ENCODE measurements around the gene PRCD. TPM values are rescaled to one million over a fixed set of nuclear protein-coding genes. Genes with fewer than 3 reads are reported as not detected.

PRCD gene
- total RNA-seq, 4 donors from 2014 or later: 0.73 to 2.5 (median 1.4) TPM; not detected in 1

DNA sequence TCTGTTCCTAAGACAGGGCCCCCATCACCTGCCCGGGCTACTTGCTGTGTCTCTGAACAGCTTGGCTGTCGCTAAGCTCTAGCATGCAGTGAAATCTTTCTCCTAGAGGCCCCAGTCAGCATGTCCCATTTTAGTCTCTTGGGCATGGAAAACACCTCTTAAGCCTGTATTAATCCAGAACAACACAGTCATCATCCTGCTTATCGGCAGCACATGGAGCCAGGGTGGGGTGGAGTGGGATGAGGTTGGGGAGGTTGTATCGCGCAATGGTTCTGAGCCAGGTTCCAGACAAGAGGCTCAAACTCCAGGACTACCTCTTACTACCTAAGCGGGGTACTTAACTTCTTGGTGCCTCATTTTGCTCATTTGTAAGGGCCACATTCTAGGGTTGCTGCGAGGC lies 38.0 kb downstream of the PRCD start:
- H3K9me3 ChIP-seq: no peaks in the 10 kb centered on the region
- no peak for DNase-seq
- peaks cover 0 to 22% (median 3%) of the 10 kb centered on the region in 3 donors for H3K36me3 ChIP-seq
- no peak for TF ChIP-seq POLR2A (IDR thresholded peaks at IDR 0.05)
- TF ChIP-seq, protein P1, sequence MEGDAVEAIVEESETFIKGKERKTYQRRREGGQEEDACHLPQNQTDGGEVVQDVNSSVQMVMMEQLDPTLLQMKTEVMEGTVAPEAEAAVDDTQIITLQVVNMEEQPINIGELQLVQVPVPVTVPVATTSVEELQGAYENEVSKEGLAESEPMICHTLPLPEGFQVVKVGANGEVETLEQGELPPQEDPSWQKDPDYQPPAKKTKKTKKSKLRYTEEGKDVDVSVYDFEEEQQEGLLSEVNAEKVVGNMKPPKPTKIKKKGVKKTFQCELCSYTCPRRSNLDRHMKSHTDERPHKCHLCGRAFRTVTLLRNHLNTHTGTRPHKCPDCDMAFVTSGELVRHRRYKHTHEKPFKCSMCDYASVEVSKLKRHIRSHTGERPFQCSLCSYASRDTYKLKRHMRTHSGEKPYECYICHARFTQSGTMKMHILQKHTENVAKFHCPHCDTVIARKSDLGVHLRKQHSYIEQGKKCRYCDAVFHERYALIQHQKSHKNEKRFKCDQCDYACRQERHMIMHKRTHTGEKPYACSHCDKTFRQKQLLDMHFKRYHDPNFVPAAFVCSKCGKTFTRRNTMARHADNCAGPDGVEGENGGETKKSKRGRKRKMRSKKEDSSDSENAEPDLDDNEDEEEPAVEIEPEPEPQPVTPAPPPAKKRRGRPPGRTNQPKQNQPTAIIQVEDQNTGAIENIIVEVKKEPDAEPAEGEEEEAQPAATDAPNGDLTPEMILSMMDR (IDR thresholded peaks at IDR 0.05): no peak
- H3K4me1 ChIP-seq: peaks cover 0 to 51% (median 4%) of the 10 kb centered on the region in 3 donors
- intact Hi-C loops (cut with DNase I): no loop called here
- H3K27ac ChIP-seq: peak overlapping the region in 1 of 4 donors; percentile 52
- H3K4me3 ChIP-seq: no peak overlapping the region
- no peaks in the 10 kb centered on the region for H3K27me3 ChIP-seq
- 85 to 86% methylated on average over 6 to 7 of the region's 7 CpGs for WGBS, 2 donors

DNA sequence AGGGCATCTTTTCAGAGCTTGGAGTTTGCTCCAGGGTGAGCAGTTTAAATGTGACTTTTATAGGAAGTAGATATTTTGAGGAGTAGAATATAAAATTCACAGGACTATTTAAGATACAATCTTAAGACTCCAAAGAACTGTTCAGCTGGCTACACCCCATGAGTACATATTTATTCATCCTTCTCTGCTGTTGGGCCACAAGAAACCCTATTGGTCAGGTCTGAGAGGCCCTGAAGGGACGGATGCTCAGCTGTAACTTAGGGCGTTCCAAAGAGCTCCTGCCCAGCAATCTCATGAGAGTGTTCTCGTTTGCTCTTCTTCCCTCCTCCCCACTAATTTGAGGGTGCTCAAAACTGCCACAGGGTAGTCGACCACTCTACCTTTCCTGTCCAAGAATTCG lies 38.5 kb downstream of the PRCD start:
- DNase-seq: no peak
- WGBS, 2 donors: 56 to 100% methylated on average over 3 to 5 of the region's 5 CpGs
- no peaks in the 10 kb centered on the region for H3K27me3 ChIP-seq

GRCh38 chr17:76579281-76579680 lies 39.4 kb downstream of the PRCD start:
- Histone ChIP-seq H3K4me3 (no peak overlapping the region), H3K9me3 (no peaks in the 10 kb centered on the region), H3K36me3 (peaks cover 0 to 9% (median 0%) of the 10 kb centered on the region in 3 donors), H3K27ac (no peak overlapping the region), H3K27me3 (no peaks in the 10 kb centered on the region), H3K4me1 (peaks cover 2 to 65% (median 4%) of the 10 kb centered on the region in 3 donors)
- TF ChIP-seq POLR2A (IDR thresholded peaks at IDR 0.05): no peak
- TF ChIP-seq, protein P1 (IDR thresholded peaks at IDR 0.05): no peak
- 56 to 93% methylated on average over 2 of the region's 2 CpGs for WGBS, 2 donors
- intact Hi-C loops (cut with DNase I): no loop called here
- DNase-seq: no peak

More for the DNA sequence above, 38.5 kb downstream of the PRCD start:
- TF ChIP-seq POLR2A (IDR thresholded peaks at IDR 0.05): no peak
- TF ChIP-seq, protein P1 (IDR thresholded peaks at IDR 0.05): no peak
- H3K4me3 ChIP-seq: no peak overlapping the region
- intact Hi-C loops (cut with DNase I): no loop called here
- H3K27ac ChIP-seq: peak overlapping the region in 1 of 4 donors; percentile 52
- no peaks in the 10 kb centered on the region for H3K9me3 ChIP-seq
- peaks cover 0 to 56% (median 4%) of the 10 kb centered on the region in 3 donors for H3K4me1 ChIP-seq
- H3K36me3 ChIP-seq: peaks cover 0 to 17% (median 0%) of the 10 kb centered on the region in 3 donors

- H3K9me3 ChIP-seq: no peaks in the 10 kb centered on the region
- H3K36me3 ChIP-seq: no peaks in the 10 kb centered on the region
- H3K4me1 ChIP-seq: peaks cover 13 to 87% (median 14%) of the 10 kb centered on the region in 3 donors
- peak overlapping the region; percentile 18 to 92 (median 75) for H3K27ac ChIP-seq
- H3K4me3 ChIP-seq: peak overlapping the region in 1 of 4 donors; percentile 11
- intact Hi-C loops (cut with DNase I): no loop called here
- no peak for DNase-seq
- TF ChIP-seq POLR2A (IDR thresholded peaks at IDR 0.05): peak in 1 of 4 donors; percentile 43
- TF ChIP-seq, protein P1 (IDR thresholded peaks at IDR 0.05): no peak
- H3K27me3 ChIP-seq: peaks cover 0 to 16% (median 0%) of the 10 kb centered on the region in 4 donors
- WGBS, 2 donors: 55 to 62% methylated on average over 4 to 5 of the region's 5 CpGs
Observed at GRCh38 chr17:76581515-76581914, 41.7 kb downstream of the PRCD start.

DNA sequence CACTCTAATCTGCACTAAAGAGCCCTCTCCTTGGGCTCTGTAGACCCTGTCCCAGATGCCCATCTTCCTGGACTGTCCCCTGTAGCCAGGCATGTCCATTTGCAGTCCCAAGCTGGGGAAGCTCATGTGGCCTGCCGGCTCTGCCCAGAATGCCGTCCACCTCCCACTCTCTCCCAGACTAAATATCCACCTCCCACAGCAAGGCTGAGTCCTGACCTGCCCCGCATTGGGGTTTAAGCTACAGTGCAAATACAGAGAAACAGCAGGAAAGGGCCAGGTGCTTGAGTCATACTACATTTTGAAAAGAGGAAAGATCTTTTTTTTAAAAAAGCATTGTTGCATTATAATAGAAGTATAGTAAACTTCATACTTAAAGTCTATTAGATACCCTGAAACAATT lies 42.8 kb downstream of the PRCD start:
- 13% methylated on average over 3 of the region's 3 CpGs; no CpG with 5 or more reads in 1 of the 2 donors for WGBS, 2 donors
- DNase-seq: no peak

More for the DNA sequence above, 42.8 kb downstream of the PRCD start:
- Histone ChIP-seq H3K4me1 (peaks cover 17 to 96% (median 20%) of the 10 kb centered on the region in 3 donors), H3K36me3 (no peaks in the 10 kb centered on the region), H3K27me3 (peaks cover 0 to 26% (median 0%) of the 10 kb centered on the region in 4 donors), H3K27ac (peak overlapping the region; percentile 74 to 92 (median 78)), H3K9me3 (no peaks in the 10 kb centered on the region), H3K4me3 (peak overlapping the region in 1 of 4 donors; percentile 23)
- intact Hi-C loops (cut with DNase I): no loop called here
- TF ChIP-seq, protein P1 (IDR thresholded peaks at IDR 0.05): no peak
- no peak for TF ChIP-seq POLR2A (IDR thresholded peaks at IDR 0.05)

All from esophagus squamous epithelium (tissue), 5 donors.